ENCODE measurements around the gene CELSR1.

GRCh38 chr22:46363611-46364321 is 173.7 kb downstream of the CELSR1 start:
- no peak for TF ChIP-seq ATF2 (CRISPR knock-in tag; IDR thresholded peaks at IDR 0.05)
- no peak for TF ChIP-seq TARDBP (CRISPR knock-in tag; IDR thresholded peaks at IDR 0.05)
- no peak for TF ChIP-seq CTCF (CRISPR knock-in tag; IDR thresholded peaks at IDR 0.05)
- TF ChIP-seq RARA (CRISPR knock-in tag; IDR thresholded peaks at IDR 0.05): no peak
- no peak for TF ChIP-seq HMGA1 (CRISPR knock-in tag; conservative IDR thresholded peaks at IDR 0.05)
- no peak for TF ChIP-seq ZNF274 (CRISPR knock-in tag; IDR thresholded peaks at IDR 0.05)
- no peak for TF ChIP-seq NFE2L1 (CRISPR knock-in tag; IDR thresholded peaks at IDR 0.05; ENCODE audit: borderline replicate concordance)
- no peak for TF ChIP-seq SALL2 (CRISPR knock-in tag; IDR thresholded peaks at IDR 0.05)
- no peak for TF ChIP-seq NR2F6 (IDR thresholded peaks at IDR 0.05)
- no peak for TF ChIP-seq NR2F6 (CRISPR knock-in tag; IDR thresholded peaks at IDR 0.05)
- no peak for TF ChIP-seq STAT5B (CRISPR knock-in tag; IDR thresholded peaks at IDR 0.05)
- no peak for TF ChIP-seq ZNF329 (CRISPR knock-in tag; IDR thresholded peaks at IDR 0.05; ENCODE audit: low read depth)
- TF ChIP-seq ZNF850 (CRISPR knock-in tag; conservative IDR thresholded peaks at IDR 0.05): no peak
- no peak for TF ChIP-seq RAD21 (CRISPR knock-in tag; IDR thresholded peaks at IDR 0.05)
- no peak for TF ChIP-seq HNF4A (CRISPR knock-in tag; IDR thresholded peaks at IDR 0.05)
